DND-41 (cell line): ENCODE results near the gene VAV3.

ENCODE experiments used
- ATAC-seq: fragments of 200-7000 bp; cut with Tn5 transposase; 3 replicates; pipeline ENCODE4 v1.9.1; 2021; ENCODE audit warnings: low read depth; ENCODE audit not compliant: insufficient read depth
- DNase-seq: peaks from one replicate; pipeline ENCODE4 v3.0.0-alpha.2; 2020
- H2AFZ ChIP-seq: 2 replicates; pipeline ENCODE4 v1.6.0; 2012; ENCODE audit warnings: low read depth, low read length
- H3K27ac ChIP-seq: 2 replicates; pipeline ENCODE4 v1.5.1; 2012; ENCODE audit warnings: low read length, inconsistent platforms
- H3K27me3 ChIP-seq: fragments of 200-600 bp; sonication (generic); 2 replicates; pipeline ENCODE4 v1.6.0; 2012; ENCODE audit warnings: low read length, mild to moderate bottlenecking, inconsistent platforms; ENCODE audit not compliant: insufficient read depth, poor library complexity
- H3K36me3 ChIP-seq: 2 replicates; pipeline ENCODE4 v1.5.1; 2012; ENCODE audit warnings: low read length, inconsistent platforms; ENCODE audit not compliant: insufficient read depth
- H3K4me1 ChIP-seq: 2 replicates; pipeline ENCODE4 v1.5.1; 2012; ENCODE audit warnings: mild to moderate bottlenecking, low read length; ENCODE audit not compliant: insufficient read depth
- H3K4me2 ChIP-seq: 2 replicates; pipeline ENCODE4 v1.6.0; 2012; ENCODE audit warnings: mild to moderate bottlenecking, moderate library complexity, low read length, inconsistent platforms; ENCODE audit not compliant: insufficient read depth
- H3K4me3 ChIP-seq, 2 experiments: fragments of 200-600 bp in 1 of 2; shearing (Covaris generic) in 1 of 2; 2 replicates each; pipeline ENCODE4 v1.5.1; 2012 to 2016; ENCODE audit warnings: inconsistent platforms in 2 of 2, low read length in 2 of 2, mild to moderate bottlenecking in 2 of 2, low read depth in 1 of 2, moderate library complexity in 1 of 2
- H3K79me2 ChIP-seq: 2 replicates; pipeline ENCODE4 v1.6.0; 2012; ENCODE audit warnings: low read length, inconsistent platforms; ENCODE audit not compliant: insufficient read depth
- H3K9ac ChIP-seq: 2 replicates; pipeline ENCODE4 v1.6.0; 2012; ENCODE audit warnings: low read depth, mild to moderate bottlenecking, inconsistent platforms, low read length, moderate library complexity
- H3K9me3 ChIP-seq: 2 replicates; pipeline ENCODE4 v1.5.1; 2012; ENCODE audit warnings: low read length, moderate library complexity, mild to moderate bottlenecking, inconsistent platforms; ENCODE audit not compliant: insufficient read depth, severe bottlenecking
- H4K20me1 ChIP-seq: 2 replicates; pipeline ENCODE4 v1.6.0; 2012; ENCODE audit warnings: low read length; ENCODE audit not compliant: insufficient read depth
- EZH2 ChIP-seq: IDR thresholded peaks from 3 replicates; pipeline ENCODE4 v1.6.1; 2012; ENCODE audit warnings: borderline replicate concordance, low read depth, mild to moderate bottlenecking, moderate library complexity, low read length, inconsistent platforms; ENCODE audit not compliant: severe bottlenecking
- TF ChIP-seq, protein P1 (sequence below): IDR thresholded peaks from 2 replicates; pipeline ENCODE4 v1.5.1; 2012; ENCODE audit warnings: borderline replicate concordance, low read length, moderate library complexity, mild to moderate bottlenecking; ENCODE audit not compliant: poor library complexity, severe bottlenecking; ENCODE audit errors: extremely low read depth

Gene VAV3

DNA sequence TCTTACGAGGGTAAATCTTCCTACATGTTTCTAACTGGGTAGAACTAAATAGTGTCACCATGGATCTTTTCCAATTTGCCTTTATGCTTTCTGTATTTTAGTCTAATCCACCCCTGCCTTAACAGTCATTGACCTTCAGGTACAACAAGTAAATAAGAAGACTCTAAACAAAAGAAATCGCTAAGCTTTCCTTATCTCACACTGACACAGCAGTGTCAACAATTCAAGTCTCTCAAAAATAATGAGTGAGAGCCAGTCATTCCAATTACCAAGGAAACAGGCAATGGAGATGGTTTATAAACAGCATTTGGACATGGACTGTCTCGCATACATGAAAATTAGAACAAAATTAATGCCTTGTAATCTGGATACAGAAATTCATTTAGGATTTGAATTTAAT is 365.8 kb downstream of the VAV3 start:
- no peaks in the 10 kb centered on the region for H3K9me3 ChIP-seq
- H3K79me2 ChIP-seq, result no peaks in the 10 kb centered on the region
- no peak overlapping the region for H3K4me2 ChIP-seq
- no peak overlapping the region for H3K4me3 ChIP-seq
- TF ChIP-seq, protein P1, sequence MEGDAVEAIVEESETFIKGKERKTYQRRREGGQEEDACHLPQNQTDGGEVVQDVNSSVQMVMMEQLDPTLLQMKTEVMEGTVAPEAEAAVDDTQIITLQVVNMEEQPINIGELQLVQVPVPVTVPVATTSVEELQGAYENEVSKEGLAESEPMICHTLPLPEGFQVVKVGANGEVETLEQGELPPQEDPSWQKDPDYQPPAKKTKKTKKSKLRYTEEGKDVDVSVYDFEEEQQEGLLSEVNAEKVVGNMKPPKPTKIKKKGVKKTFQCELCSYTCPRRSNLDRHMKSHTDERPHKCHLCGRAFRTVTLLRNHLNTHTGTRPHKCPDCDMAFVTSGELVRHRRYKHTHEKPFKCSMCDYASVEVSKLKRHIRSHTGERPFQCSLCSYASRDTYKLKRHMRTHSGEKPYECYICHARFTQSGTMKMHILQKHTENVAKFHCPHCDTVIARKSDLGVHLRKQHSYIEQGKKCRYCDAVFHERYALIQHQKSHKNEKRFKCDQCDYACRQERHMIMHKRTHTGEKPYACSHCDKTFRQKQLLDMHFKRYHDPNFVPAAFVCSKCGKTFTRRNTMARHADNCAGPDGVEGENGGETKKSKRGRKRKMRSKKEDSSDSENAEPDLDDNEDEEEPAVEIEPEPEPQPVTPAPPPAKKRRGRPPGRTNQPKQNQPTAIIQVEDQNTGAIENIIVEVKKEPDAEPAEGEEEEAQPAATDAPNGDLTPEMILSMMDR, result no peak
- TF ChIP-seq EZH2, result no peak
- H3K27ac ChIP-seq, result no peak overlapping the region
- peaks cover 59% of the 10 kb centered on the region for H3K36me3 ChIP-seq
- ATAC-seq, result no peak
- H3K4me1 ChIP-seq, result no peaks in the 10 kb centered on the region
- no peak overlapping the region for H3K9ac ChIP-seq
- DNase-seq, result no peak
- H4K20me1 ChIP-seq, result no peaks in the 10 kb centered on the region
- H2AFZ ChIP-seq, result no peak overlapping the region
- no peaks in the 10 kb centered on the region for H3K27me3 ChIP-seq

DNA sequence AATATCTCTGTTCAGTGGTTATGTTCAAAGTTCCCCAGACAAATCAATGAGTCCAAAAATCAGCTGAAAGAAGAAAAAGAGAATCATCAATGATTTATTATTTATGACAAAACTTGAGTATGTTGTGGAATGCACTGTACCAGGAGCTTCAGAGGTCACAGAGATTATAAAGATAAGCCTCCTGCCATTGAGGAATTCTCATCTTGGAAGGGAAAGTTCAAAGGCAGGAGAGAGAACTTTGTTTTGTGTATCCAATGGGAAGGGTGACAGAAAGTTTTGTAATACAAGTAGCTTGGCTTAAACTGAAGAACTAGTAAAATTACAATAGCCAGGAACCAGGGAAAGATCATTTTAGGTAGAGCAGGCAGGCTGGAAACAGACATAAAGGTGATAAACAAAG is 367.7 kb downstream of the VAV3 start:
- Histone ChIP-seq H3K4me3 (no peak overlapping the region), H3K27me3 (no peaks in the 10 kb centered on the region), H3K4me1 (no peaks in the 10 kb centered on the region), H3K36me3 (peaks cover 58% of the 10 kb centered on the region), H3K9me3 (no peaks in the 10 kb centered on the region), H3K79me2 (no peaks in the 10 kb centered on the region), H2AFZ (no peak overlapping the region), H3K9ac (no peak overlapping the region), H3K4me2 (no peak overlapping the region), H3K27ac (no peak overlapping the region), H4K20me1 (no peaks in the 10 kb centered on the region)
- TF ChIP-seq, protein P1, result no peak
- no peak for TF ChIP-seq EZH2
- ATAC-seq (no peak), DNase-seq (no peak)

DNA sequence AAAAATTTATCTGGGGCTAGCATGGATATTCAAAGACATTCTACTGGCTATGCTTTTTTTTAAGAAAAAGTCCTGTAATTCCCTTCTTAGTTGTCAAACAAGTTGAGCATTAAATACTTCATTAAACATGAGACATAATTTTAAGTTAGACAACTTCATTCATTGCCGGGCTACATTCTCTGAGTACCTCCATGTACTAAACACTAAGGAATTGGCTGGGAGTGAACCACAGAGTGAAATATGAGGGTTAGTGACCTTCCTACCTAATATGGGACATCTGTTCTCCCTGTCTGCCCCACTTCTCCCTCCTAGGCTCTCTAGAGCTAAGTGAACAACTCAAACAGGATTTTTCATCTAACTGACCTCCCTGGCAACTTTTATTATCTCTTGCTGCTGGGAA is 370.4 kb downstream of the VAV3 start:
- no peaks in the 10 kb centered on the region for H4K20me1 ChIP-seq
- DNase-seq (no peak), ATAC-seq (no peak)
- no peak overlapping the region for H3K27ac ChIP-seq
- no peaks in the 10 kb centered on the region for H3K4me1 ChIP-seq
- peaks cover 42% of the 10 kb centered on the region for H3K36me3 ChIP-seq
- TF ChIP-seq, protein P1, result no peak
- TF ChIP-seq EZH2, result no peak
- no peak overlapping the region for H3K4me2 ChIP-seq
- no peak overlapping the region for H3K4me3 ChIP-seq
- H3K9me3 ChIP-seq, result no peaks in the 10 kb centered on the region
- no peaks in the 10 kb centered on the region for H3K27me3 ChIP-seq
- H3K79me2 ChIP-seq, result no peaks in the 10 kb centered on the region
- no peak overlapping the region for H2AFZ ChIP-seq
- no peak overlapping the region for H3K9ac ChIP-seq
